ENCODE measurements around the gene MBLAC2. TPM values are rescaled to one million over a fixed set of nuclear protein-coding genes. Genes with fewer than 3 reads are reported as not detected.

The MBLAC2 gene
- polyA plus RNA-seq, 3 donors: 0.96 to 1.5 (median 1.2) TPM

DNA sequence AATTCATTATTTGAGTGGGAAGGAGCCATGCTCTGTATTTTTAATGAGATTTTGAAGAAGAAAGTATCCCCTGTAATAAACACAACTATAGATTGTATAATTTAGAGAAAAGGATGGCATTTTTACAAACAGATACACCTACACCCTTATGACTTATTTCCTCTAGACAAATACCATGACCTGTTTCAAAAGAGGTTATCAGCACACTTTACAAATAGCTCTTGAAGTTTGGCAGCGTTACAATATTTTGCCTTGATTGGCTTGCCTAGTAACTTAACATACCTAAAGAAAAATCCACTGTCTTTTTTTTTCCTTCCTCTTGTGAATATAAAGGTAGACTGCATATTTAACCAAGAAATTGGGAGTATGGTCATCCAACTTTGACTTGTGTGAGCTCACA is 36.5 kb downstream of the MBLAC2 start:
- Histone ChIP-seq H3K9ac (ENCODE audit: insufficient read depth, low read length, poor library complexity, severe bottlenecking) (no peak overlapping the region), H3K9me3 (replicated peaks in 1 of 2; ENCODE audit: control insufficient read depth in 1 of 2, insufficient read depth in 1 of 2, low read length in 2 of 2) (no peaks in the 10 kb centered on the region), H3K36me3 (replicated peaks in 1 of 2; ENCODE audit: control insufficient read depth in 1 of 2, insufficient read depth in 2 of 2, low read length in 2 of 2) (no peaks in the 10 kb centered on the region), H3K4me1 (ENCODE audit: control insufficient read depth in 1 of 2, insufficient read depth in 2 of 2, low read length in 2 of 2) (no peaks in the 10 kb centered on the region), H3K27ac (ENCODE audit: low read depth in 1 of 2, low read length in 2 of 2) (no peak overlapping the region), H4K20me1 (ENCODE audit: insufficient read depth, low read length) (no peaks in the 10 kb centered on the region), H3K4me3 (replicated peaks in 1 of 3; ENCODE audit: low read depth in 2 of 3, low read length in 3 of 3) (no peak overlapping the region), H3K27me3 (ENCODE audit: control insufficient read depth in 2 of 2, insufficient read depth in 2 of 2, low read length in 2 of 2) (no peaks in the 10 kb centered on the region), H3K79me2 (ENCODE audit: insufficient read depth, low read length) (no peaks in the 10 kb centered on the region), H3K4me2 (replicated peaks; ENCODE audit: extremely low read depth, low read length, poor library complexity, severe bottlenecking) (no peak overlapping the region), H2AFZ (ENCODE audit: insufficient read depth, low read depth, low read length, poor library complexity, severe bottlenecking) (no peak overlapping the region)
- no peak overlapping the region for H3K27ac Mint-ChIP-seq
- peaks cover 9% of the 10 kb centered on the region for H3K4me1 Mint-ChIP-seq
- no peaks in the 10 kb centered on the region for H3K36me3 Mint-ChIP-seq
- intact Hi-C loops (cut with micrococcal nuclease): no loop called here
- H3K9me3 Mint-ChIP-seq: no peaks in the 10 kb centered on the region
- DNase-seq: no peak
- no peak overlapping the region for H3K4me3 Mint-ChIP-seq
- no CpG with 5 or more reads among the region's 1 CpG for WGBS (ENCODE audit: insufficient coverage)
- H3K27me3 Mint-ChIP-seq (ENCODE audit: low read depth in 3 of 3): no peaks in the 10 kb centered on the region
- TF ChIP-seq, protein P1, sequence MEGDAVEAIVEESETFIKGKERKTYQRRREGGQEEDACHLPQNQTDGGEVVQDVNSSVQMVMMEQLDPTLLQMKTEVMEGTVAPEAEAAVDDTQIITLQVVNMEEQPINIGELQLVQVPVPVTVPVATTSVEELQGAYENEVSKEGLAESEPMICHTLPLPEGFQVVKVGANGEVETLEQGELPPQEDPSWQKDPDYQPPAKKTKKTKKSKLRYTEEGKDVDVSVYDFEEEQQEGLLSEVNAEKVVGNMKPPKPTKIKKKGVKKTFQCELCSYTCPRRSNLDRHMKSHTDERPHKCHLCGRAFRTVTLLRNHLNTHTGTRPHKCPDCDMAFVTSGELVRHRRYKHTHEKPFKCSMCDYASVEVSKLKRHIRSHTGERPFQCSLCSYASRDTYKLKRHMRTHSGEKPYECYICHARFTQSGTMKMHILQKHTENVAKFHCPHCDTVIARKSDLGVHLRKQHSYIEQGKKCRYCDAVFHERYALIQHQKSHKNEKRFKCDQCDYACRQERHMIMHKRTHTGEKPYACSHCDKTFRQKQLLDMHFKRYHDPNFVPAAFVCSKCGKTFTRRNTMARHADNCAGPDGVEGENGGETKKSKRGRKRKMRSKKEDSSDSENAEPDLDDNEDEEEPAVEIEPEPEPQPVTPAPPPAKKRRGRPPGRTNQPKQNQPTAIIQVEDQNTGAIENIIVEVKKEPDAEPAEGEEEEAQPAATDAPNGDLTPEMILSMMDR (IDR thresholded peaks at IDR 0.05): no peak

DNA sequence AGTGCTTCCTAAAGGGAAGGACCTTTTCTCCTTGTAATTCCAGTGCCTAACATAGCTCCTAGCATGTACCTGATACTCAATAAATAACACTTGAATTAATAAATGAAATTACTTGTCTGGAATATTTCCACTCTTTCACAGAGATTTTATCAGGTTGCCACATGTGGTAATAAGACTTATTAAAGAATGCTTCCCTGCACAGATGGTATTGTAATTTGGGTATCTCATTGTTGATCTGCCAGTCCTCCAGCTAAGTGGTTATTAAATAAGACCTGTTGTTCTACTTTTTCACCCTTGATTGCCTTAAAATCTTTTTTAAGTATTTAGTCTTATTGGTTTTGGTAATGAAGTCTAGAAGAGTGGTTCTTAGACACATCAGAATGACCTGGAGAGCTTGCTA is 36.9 kb downstream of the MBLAC2 start:
- Histone ChIP-seq H3K79me2 (ENCODE audit: insufficient read depth, low read length) (no peaks in the 10 kb centered on the region), H3K27ac (ENCODE audit: low read depth in 1 of 2, low read length in 2 of 2) (no peak overlapping the region), H4K20me1 (ENCODE audit: insufficient read depth, low read length) (no peaks in the 10 kb centered on the region), H2AFZ (ENCODE audit: insufficient read depth, low read depth, low read length, poor library complexity, severe bottlenecking) (no peak overlapping the region), H3K4me1 (ENCODE audit: control insufficient read depth in 1 of 2, insufficient read depth in 2 of 2, low read length in 2 of 2) (no peaks in the 10 kb centered on the region), H3K27me3 (ENCODE audit: control insufficient read depth in 2 of 2, insufficient read depth in 2 of 2, low read length in 2 of 2) (no peaks in the 10 kb centered on the region), H3K4me3 (replicated peaks in 1 of 3; ENCODE audit: low read depth in 2 of 3, low read length in 3 of 3) (no peak overlapping the region), H3K9ac (ENCODE audit: insufficient read depth, low read length, poor library complexity, severe bottlenecking) (no peak overlapping the region), H3K4me2 (replicated peaks; ENCODE audit: extremely low read depth, low read length, poor library complexity, severe bottlenecking) (no peak overlapping the region), H3K9me3 (replicated peaks in 1 of 2; ENCODE audit: control insufficient read depth in 1 of 2, insufficient read depth in 1 of 2, low read length in 2 of 2) (no peaks in the 10 kb centered on the region), H3K36me3 (replicated peaks in 1 of 2; ENCODE audit: control insufficient read depth in 1 of 2, insufficient read depth in 2 of 2, low read length in 2 of 2) (no peaks in the 10 kb centered on the region)
- Mint-ChIP-seq H3K27me3 (ENCODE audit: low read depth in 3 of 3) (peaks cover 0 to 1% (median 0%) of the 10 kb centered on the region in 3 donors), H3K36me3 (no peaks in the 10 kb centered on the region), H3K9me3 (no peaks in the 10 kb centered on the region), H3K4me3 (no peak overlapping the region), H3K4me1 (peaks cover 9% of the 10 kb centered on the region), H3K27ac (no peak overlapping the region)
- TF ChIP-seq, protein P1 (IDR thresholded peaks at IDR 0.05): no peak
- DNase-seq: no peak
- intact Hi-C loops (cut with micrococcal nuclease): no loop called here

All from CD14-positive monocyte (primary cell).